Esophagus muscularis mucosa (tissue), 4 donors: ENCODE results near the gene MAGIX. TPM values are rescaled to one million over a fixed set of nuclear protein-coding genes. Genes with fewer than 3 reads are reported as not detected.

Experiments
- DNase-seq: peaks from one replicate; pipeline ENCODE4 v3.0.0-alpha.2; 2017; ENCODE audit errors: extremely low spot score
- H3K27ac ChIP-seq, 4 donors: fragments of 200-600 bp; sonication (generic); replicated peaks in 1 of 4; 1 replicate in 3 of 4; 2 replicates in 1 of 4; pipeline ENCODE4 v1.5.1; 2016 to 2019; ENCODE audit warnings: mild to moderate bottlenecking in 1 of 4
- H3K27me3 ChIP-seq, 4 donors: fragments of 200-600 bp; sonication (generic); one replicate each; pipeline versions ENCODE4 v1.5.1 to v1.6.0; 2016 to 2019
- H3K36me3 ChIP-seq, 4 donors: fragments of 200-600 bp; sonication (generic); one replicate each; pipeline ENCODE4 v1.5.1; 2016 to 2019
- H3K4me1 ChIP-seq, 4 donors: fragments of 200-600 bp; sonication (generic); one replicate each; pipeline ENCODE4 v1.5.1; 2016 to 2019
- H3K4me3 ChIP-seq, 4 donors: fragments of 200-600 bp; sonication (generic); 1 replicate in 2 of 4; 2 replicates in 2 of 4; pipeline ENCODE4 v1.5.1; 2016 to 2019; ENCODE audit warnings: mild to moderate bottlenecking in 4 of 4, moderate library complexity in 1 of 4
- H3K9me3 ChIP-seq, 4 donors: fragments of 200-600 bp; sonication (generic); 1 replicate in 3 of 4; 2 replicates in 1 of 4; pipeline ENCODE4 v1.5.1; 2016 to 2019
- EP300 ChIP-seq: sonication (generic); formaldehyde crosslinking; IDR thresholded peaks from one replicate; pipeline ENCODE4 v1.6.1; 2017; ENCODE audit warnings: antibody characterized with exemption
- POLR2A ChIP-seq: fragments of 450-650 bp; IDR thresholded peaks from one replicate; pipeline ENCODE4 v1.6.1; 2017; ENCODE audit warnings: antibody characterized with exemption, moderate library complexity, mild to moderate bottlenecking, low read depth
- POLR2AphosphoS5 ChIP-seq, 2 donors: sonication (generic); formaldehyde crosslinking; IDR thresholded peaks; one replicate each; pipeline ENCODE4 v1.6.1; 2017; ENCODE audit warnings: antibody characterized with exemption in 2 of 2
- WGBS: methylation state at CpG from one replicate; pipeline ENCODE4 v1.1.5; 2018; 5-methylcytosine and 5-hydroxymethylcytosine counted together
- intact Hi-C: fragments of 100-400 bp; cut with DNase I; formaldehyde crosslinking; loops from one replicate; pipeline ENCODE4 v1.15.1; 2023
- total RNA-seq, 4 donors: library from RNA; depleted of rRNA; stranded (reverse); fragments of >200 nt; gene quantifications; one replicate each; pipeline versions ENCODE4 v1.1.0 to v1.2.1, GENCODE V29; 2016
- TF ChIP-seq, protein P1 (sequence below), 3 experiments: fragments of 200-600 bp in 2 of 3; fragments of 450-650 bp in 1 of 3; sonication (generic) in 2 of 3; IDR thresholded peaks; one replicate each; pipeline ENCODE4 v1.5.1; 2017 to 2019; ENCODE audit warnings: antibody characterized with exemption in 3 of 3, mild to moderate bottlenecking in 2 of 3, moderate library complexity in 1 of 3

The MAGIX gene
- total RNA-seq, 4 donors from 2014 or later: 1.5 to 4.2 (median 3.6) TPM

DNA sequence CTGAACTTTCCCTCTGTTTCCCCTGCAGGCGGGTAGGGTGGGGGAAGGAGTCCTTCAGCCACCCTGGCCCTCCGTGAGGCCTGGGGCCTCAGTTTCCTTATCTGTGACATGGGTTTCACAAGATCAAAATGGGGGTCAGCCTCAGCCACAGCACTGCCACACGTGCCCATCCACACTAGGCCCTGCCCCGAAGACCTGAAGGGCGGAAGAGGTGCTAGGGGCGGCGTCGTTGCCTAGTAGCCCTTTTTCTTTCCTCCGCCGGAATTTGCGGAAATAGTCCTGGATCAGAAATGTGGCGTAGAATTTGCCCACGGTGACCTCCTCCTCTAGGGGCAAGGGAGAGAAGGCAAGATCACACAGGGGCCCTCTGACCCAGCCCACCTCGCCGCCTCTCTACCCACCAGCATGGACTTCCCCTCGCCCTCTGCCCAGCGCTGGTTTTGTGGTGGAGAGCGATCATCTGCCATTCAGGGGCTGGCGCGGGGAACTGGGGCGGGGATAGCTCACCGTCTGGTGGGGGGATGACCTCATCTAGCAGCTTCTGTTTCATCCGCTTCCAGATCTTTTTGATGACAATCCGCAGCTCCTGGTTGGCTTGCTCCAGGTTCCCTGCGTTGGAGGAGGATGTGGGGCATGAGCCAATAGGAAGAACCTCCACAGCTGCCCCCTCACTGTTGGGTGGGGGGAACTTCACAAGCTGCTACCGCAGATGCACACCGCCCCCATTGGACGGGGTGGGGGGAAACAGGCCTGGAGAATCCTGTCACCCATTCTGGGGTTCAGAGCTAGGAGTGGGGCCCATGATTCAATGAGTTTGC lies 47.1 kb downstream of the MAGIX start:
- H3K9me3 ChIP-seq: no peaks in the 10 kb centered on the region
- DNase-seq: no peak
- H3K4me3 ChIP-seq: no peak overlapping the region
- WGBS: 43% methylated on average over 27 of the region's 28 CpGs
- no peaks in the 10 kb centered on the region for H3K36me3 ChIP-seq
- no peaks in the 10 kb centered on the region for H3K4me1 ChIP-seq
- TF ChIP-seq, protein P1, sequence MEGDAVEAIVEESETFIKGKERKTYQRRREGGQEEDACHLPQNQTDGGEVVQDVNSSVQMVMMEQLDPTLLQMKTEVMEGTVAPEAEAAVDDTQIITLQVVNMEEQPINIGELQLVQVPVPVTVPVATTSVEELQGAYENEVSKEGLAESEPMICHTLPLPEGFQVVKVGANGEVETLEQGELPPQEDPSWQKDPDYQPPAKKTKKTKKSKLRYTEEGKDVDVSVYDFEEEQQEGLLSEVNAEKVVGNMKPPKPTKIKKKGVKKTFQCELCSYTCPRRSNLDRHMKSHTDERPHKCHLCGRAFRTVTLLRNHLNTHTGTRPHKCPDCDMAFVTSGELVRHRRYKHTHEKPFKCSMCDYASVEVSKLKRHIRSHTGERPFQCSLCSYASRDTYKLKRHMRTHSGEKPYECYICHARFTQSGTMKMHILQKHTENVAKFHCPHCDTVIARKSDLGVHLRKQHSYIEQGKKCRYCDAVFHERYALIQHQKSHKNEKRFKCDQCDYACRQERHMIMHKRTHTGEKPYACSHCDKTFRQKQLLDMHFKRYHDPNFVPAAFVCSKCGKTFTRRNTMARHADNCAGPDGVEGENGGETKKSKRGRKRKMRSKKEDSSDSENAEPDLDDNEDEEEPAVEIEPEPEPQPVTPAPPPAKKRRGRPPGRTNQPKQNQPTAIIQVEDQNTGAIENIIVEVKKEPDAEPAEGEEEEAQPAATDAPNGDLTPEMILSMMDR (IDR thresholded peaks at IDR 0.05): no peak
- peaks cover 0 to 19% (median 4%) of the 10 kb centered on the region in 4 donors for H3K27me3 ChIP-seq
- H3K27ac ChIP-seq: no peak overlapping the region
- intact Hi-C loops: no loop called here

- Histone ChIP-seq H3K27ac (no peak overlapping the region), H3K4me3 (no peak overlapping the region), H3K27me3 (peaks cover 0 to 19% (median 4%) of the 10 kb centered on the region in 4 donors), H3K4me1 (no peaks in the 10 kb centered on the region), H3K9me3 (no peaks in the 10 kb centered on the region), H3K36me3 (no peaks in the 10 kb centered on the region)
- TF ChIP-seq POLR2AphosphoS5 (IDR thresholded peaks at IDR 0.05): no peak
- no peak for TF ChIP-seq POLR2A
- no peak for TF ChIP-seq EP300
- TF ChIP-seq, protein P1 (IDR thresholded peaks at IDR 0.05): no peak
- 70% methylated on average over 5 of the region's 8 CpGs for WGBS
- intact Hi-C loops: no loop called here
- no peak for DNase-seq
Measured at GRCh38 chrX:49210406-49210805, 47.8 kb downstream of the MAGIX start.

DNA sequence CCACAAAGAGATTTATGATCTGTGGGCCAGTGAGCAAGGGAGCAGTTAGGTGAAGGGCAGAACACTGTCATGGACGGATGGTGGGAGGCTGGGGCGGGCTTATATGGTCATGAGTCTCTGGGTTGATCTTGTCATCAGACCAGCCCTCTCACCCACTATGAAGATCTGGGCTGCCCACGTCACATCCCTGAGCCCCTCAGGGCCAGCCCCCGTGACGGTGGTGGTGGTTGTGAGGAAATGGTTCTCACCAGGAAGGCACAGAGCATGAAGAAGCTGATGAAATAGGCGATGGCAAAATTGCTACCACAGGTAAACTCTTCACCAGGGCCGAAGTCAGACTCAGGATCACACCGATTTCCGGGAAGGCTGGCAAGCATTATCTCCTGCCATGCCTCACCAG lies 48.5 kb downstream of the MAGIX start:
- WGBS: 77% methylated on average over 8 of the region's 9 CpGs
- intact Hi-C loops: no loop called here
- Histone ChIP-seq H3K36me3 (no peaks in the 10 kb centered on the region), H3K4me3 (no peak overlapping the region), H3K9me3 (no peaks in the 10 kb centered on the region), H3K27ac (no peak overlapping the region), H3K4me1 (no peaks in the 10 kb centered on the region), H3K27me3 (peaks cover 0 to 14% (median 4%) of the 10 kb centered on the region in 4 donors)
- TF ChIP-seq, protein P1 (IDR thresholded peaks at IDR 0.05): no peak
- TF ChIP-seq EP300 (no peak), POLR2A (no peak)
- no peak for DNase-seq

DNA sequence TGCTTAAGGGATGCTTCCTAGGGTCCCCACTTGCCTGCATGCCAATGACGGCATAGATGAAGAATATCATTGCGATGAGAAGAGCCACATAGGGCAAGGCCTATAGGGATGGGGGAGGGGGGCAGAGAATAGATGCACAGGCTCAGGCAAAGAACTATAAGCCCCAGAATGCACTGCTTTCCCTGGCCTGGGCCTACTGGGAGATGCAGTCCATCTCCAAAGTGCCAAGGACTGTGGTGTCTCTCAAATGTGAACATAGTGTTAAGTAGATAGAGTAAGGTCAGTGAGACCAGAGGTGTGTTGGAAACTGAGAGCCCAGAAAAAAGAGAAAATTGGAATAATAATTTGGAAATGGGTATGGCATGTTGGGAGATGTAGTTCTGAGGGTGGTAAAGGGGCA lies 49.7 kb downstream of the MAGIX start:
- Histone ChIP-seq H3K36me3 (no peaks in the 10 kb centered on the region), H3K27ac (no peak overlapping the region), H3K9me3 (no peaks in the 10 kb centered on the region), H3K27me3 (peaks cover 0 to 10% (median 4%) of the 10 kb centered on the region in 4 donors), H3K4me3 (no peak overlapping the region), H3K4me1 (no peaks in the 10 kb centered on the region)
- no peak for DNase-seq
- WGBS: 96% methylated on average over 2 of the region's 2 CpGs
- TF ChIP-seq POLR2A (no peak), EP300 (no peak), POLR2AphosphoS5 (IDR thresholded peaks at IDR 0.05) (no peak)
- TF ChIP-seq, protein P1 (IDR thresholded peaks at IDR 0.05): no peak
- intact Hi-C loops: no loop called here

- Histone ChIP-seq H3K27ac (no peak overlapping the region), H3K36me3 (no peaks in the 10 kb centered on the region), H3K4me3 (no peak overlapping the region), H3K4me1 (no peaks in the 10 kb centered on the region), H3K27me3 (peaks cover 0 to 9% (median 4%) of the 10 kb centered on the region in 4 donors), H3K9me3 (no peaks in the 10 kb centered on the region)
- DNase-seq: no peak
- intact Hi-C loops: no loop called here
- 69% methylated on average over 1 of the region's 1 CpG for WGBS
- TF ChIP-seq EP300 (no peak), POLR2A (no peak), POLR2AphosphoS5 (IDR thresholded peaks at IDR 0.05) (no peak)
- TF ChIP-seq, protein P1 (IDR thresholded peaks at IDR 0.05): no peak
Measured at GRCh38 chrX:49212861-49213260, 50.3 kb downstream of the MAGIX start.
